Fibroblast of the aortic adventitia (primary cell): ENCODE results near the gene CFAP251. TPM values are rescaled to one million over a fixed set of nuclear protein-coding genes. Genes with fewer than 3 reads are reported as not detected.
"Not testable (repeated sequence)": the region's sequence is repeated elsewhere in the genome, so short reads cannot be mapped to it uniquely, and the experiment has no call there.

Experiments
- DNase-seq: peaks from one replicate; pipeline ENCODE4 v3.0.0-alpha.2; 2010; ENCODE audit warnings: low read depth
- H3K4me3 ChIP-seq: 2 replicates; pipeline ENCODE4 v1.5.1; 2011; ENCODE audit warnings: low read depth, mild to moderate bottlenecking, control low read depth, low read length, moderate library complexity
- CTCF ChIP-seq: IDR thresholded peaks from 2 replicates; pipeline ENCODE4 v1.5.1; 2011; ENCODE audit warnings: mild to moderate bottlenecking, low read length, control low read depth, inconsistent platforms; ENCODE audit not compliant: insufficient read depth
- total RNA-seq: library from RNA; depleted of rRNA; stranded (reverse); fragments of >200 nt; gene quantifications from 2 replicates; pipeline ENCODE4 v1.2.3, GENCODE V29; 2012; ENCODE audit warnings: low replicate concordance

Gene CFAP251
- total RNA-seq, 1 donor, result 8.8 TPM

DNA sequence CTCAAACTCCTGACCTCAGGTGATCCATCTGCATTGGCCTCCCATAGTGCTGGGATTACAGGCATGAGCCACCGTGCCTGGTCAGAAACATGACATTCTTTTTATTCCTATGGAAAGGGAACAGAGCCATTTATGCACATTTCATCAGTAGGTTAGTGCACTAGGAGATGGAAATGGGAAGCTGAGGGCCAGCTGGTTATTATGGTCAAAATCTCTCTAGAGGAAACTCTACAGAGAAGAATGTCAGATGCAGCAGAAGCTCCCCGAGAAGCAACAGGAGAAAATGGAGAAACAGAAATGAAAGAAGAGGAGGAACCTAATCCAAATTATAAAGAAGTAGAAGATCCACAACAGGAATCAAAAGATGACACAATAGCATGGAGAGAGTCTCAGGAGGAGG, 2.7 kb downstream of the CFAP251 start:
- H3K4me3 ChIP-seq, result no peak overlapping the region
- DNase-seq, result no peak
- no peak for TF ChIP-seq CTCF

DNA sequence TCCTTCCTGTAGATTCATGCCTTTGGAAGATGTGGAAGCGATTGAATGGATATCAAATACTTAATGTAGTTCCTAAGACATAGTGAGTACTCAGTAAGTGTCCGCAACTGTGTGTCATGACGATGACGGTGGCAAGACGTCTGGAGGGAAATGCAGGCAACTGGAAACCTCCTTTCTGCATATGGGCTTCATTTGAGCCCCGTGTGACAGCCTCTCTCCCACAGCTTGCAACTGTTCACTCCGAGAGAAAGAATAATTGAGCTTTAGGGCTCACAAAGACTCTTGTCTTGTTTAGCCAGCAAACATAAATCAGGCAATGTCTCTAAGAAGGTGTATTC, 6.9 kb downstream of the CFAP251 start:
- TF ChIP-seq CTCF, result no peak
- peak; percentile 64 for DNase-seq
- no peak overlapping the region for H3K4me3 ChIP-seq

DNA sequence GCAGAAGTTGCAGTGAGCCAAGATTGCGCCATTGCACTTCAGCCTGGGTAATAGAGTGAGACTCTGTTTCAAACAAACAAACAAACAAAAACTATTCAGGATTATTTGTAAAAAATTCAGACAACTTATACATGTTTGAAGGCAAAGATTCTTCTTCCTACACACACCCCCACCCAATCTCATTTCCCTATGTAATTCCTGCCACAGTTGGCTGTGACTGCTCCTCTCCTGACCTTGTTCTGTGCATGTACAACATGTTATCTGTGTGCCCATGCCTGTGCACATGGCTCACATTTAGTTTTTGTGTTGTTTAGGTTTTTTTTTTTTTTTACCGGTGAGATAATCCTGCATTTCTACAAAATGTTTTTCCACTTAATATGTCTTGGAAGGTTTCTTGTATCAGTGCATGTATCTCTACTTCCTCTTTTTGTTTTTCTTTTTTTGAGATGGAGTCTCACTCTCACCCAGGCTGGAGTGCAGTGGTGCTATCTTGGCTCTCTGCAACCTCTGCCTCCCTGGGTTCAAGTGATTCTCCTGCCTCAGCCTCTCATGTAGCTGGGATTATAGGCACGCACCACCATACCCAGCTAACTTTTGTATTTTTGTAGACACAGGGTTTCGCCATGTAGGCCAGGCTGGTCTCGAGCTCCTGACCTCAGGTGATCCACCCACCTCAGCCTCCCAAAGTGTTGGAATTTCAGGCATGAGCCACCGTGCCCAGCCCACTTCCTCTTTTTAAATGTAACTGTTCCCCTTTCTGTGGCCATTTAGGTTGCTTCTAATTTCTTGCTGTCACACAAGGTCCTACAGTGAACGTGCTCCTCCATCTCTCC, 8.7 kb downstream of the CFAP251 start:
- TF ChIP-seq CTCF, result no peak
- DNase-seq, result no peak
- H3K4me3 ChIP-seq, result no peak overlapping the region

DNA sequence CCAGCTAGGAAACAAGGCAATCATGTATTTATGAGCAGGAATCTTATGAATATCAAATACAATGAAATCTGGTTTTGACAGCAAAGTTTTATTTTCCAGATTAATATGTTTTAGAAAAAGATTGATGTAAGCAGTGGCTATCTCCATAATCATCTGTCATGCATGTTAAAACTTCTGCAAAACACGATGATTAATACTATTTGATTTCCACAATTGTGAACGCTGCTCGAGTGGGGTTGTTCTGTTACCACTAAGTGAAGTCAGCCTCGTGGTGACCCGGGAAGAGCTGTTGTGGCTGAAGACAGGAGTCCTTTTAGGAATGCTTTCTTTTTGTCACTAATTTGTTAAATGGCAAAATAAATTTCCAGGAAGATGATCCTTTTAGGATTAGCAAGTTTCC, 9.4 kb downstream of the CFAP251 start:
- no peak for DNase-seq
- H3K4me3 ChIP-seq, result no peak overlapping the region
- TF ChIP-seq CTCF, result no peak

DNA sequence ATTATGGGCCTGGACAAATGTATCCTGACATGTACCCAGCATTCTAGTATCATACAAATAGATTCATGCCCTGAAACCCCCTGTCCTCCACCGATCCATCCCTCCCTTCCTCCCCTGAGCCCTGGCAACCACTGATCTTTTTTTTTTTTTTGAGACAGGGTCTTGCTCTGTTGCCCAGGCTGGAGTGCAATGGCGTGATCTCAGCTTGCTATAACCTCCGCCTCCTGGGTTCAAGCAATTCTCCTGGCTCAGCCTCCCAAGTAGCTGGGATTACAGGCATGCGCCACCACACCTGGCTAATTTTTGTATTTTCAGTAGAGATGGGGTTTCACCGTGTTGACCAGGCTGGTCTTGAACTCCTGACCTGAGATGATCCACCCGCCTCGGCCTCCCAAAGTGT, 11.2 kb downstream of the CFAP251 start:
- H3K4me3 ChIP-seq, DNase-seq: not testable (repeated sequence)

DNA sequence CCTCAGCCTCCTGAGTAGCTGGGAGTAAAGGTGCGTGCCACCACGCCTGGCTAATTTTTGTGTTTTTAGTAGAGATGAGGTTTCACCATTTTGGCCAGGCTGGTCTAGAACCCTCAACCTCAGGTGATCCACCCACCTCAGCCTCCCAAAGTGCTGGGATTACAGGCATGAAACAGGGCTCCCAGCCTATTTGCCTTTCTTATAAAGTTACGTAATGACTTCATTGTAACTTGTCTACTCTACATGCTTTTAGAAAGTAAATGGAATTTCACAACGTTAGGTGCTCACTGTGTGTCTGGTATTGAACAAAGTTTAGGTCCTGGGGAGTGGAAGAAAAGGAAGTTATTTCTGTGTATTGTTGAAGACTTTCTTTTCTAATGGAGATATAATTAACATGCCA, 12.5 kb downstream of the CFAP251 start:
- TF ChIP-seq CTCF, result no peak
- no peak overlapping the region for H3K4me3 ChIP-seq
- no peak for DNase-seq

DNA sequence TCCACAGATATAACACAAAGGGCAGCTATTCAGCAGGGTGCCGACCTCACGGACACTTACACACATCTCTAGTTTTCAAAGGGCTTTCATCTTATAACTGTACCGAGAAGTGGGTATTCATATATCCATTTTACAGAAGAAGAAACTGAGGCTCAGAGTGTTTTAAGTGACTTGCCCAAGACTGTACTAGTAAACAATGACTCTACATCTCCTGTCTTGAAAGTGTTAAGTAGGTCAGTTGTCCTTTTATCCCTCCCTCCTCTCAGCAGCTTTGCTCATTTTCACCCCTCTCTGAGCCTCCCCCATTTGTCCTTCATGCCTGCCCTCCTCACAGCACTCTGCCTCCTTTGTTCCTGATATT, 13.8 kb downstream of the CFAP251 start:
- TF ChIP-seq CTCF, result no peak
- no peak for DNase-seq
- H3K4me3 ChIP-seq, result no peak overlapping the region
